Measurements from ENCODE around the gene PCCA.
"Not testable (repeated sequence)": the region's sequence is repeated elsewhere in the genome, so short reads cannot be mapped to it uniquely, and the experiment has no call there.

Gene PCCA

DNA sequence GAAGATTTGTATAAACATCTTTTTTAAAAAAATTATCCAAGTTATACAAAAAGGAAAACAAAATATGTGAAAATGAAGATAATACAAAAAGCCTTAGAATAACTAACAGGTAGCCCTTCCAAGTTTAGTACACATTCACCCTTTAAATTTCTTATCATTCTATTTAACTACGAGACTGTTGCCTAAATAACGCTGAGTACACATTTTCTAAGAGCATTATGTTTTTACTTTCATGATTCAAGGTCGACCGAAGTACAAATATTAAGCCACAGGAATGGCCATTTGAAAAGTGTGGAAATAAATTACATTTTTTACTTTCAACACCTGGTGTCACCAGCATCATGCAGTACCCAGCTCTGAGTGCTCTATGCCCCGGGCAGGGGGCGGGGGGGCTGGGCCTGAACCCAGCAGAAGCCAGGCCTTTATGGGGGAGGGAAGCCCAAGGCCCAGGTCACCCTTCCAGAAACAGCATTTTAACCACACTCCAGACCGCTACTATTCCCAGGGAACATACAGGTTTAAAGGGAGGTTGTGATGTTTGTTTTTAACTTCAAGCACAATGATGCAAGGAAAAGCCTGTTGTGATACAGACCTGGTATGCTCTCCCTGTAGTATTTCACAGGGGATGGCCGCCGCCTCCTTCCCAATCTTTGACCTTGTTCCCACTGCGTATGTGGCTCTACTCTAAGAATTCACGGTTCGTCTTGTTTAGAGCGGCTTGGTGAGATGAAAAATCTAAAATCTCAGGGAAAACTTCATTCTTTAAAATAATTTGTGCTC is 475.7 kb downstream of the PCCA start:
- no peak for FAIRE-seq
- no peak for TF ChIP-seq CTCF (IDR thresholded peaks at IDR 0.05; ENCODE audit: insufficient read depth, missing control alignments)
- DNase-seq (ENCODE audit: insufficient read length, low spot score) = no peak

DNA sequence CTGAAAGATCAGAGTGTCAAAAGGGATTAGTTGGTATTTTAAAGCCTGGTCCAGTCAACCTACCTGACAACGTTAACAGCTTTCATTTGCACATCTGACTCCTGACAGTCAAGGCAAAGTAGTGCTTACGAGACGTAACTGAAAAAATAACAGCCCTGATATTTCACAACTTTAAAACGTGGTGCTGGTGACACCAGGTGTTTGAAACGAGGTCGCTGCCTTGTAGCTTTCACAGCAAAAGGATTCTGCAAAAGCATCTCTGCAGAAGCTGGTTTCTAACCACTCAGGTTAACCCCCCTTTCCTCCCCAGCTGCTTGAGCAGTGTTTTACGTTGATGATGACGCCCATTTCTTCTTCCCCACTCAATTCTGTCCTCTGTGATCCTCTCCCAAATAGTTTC is 476.4 kb downstream of the PCCA start:
- no peak for TF ChIP-seq CTCF (IDR thresholded peaks at IDR 0.05; ENCODE audit: insufficient read depth, missing control alignments)
- no peak for DNase-seq (ENCODE audit: insufficient read length, low spot score)
- no peak for FAIRE-seq

DNA sequence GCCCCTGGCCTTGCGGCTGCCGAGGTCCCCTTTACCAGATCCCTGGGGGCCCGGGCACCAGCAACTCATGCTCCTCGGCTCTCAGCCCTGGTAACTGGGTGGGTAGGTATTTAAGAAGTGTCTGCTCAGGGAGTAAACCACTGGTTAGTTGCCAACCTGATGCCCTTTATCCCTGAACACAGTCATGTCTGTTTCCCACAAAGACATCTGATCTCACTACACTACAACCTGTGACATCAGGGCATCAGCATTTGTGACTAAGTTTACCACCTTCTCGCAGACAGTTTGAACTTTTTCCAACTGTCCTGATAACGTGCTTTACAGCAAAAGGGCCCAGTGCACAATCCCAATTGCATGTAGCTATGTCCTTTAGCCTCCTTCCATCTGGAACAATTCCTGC is 477.6 kb downstream of the PCCA start:
- no peak for TF ChIP-seq CTCF (IDR thresholded peaks at IDR 0.05; ENCODE audit: insufficient read depth, missing control alignments)
- FAIRE-seq (no peak), DNase-seq (ENCODE audit: insufficient read length, low spot score) (no peak)

GRCh38 chr13:100573121-100573520 is 484.2 kb downstream of the PCCA start:
- FAIRE-seq = no peak
- TF ChIP-seq CTCF (IDR thresholded peaks at IDR 0.05; ENCODE audit: insufficient read depth, missing control alignments) = peak; percentile 68
- no peak for DNase-seq (ENCODE audit: insufficient read length, low spot score)

DNA sequence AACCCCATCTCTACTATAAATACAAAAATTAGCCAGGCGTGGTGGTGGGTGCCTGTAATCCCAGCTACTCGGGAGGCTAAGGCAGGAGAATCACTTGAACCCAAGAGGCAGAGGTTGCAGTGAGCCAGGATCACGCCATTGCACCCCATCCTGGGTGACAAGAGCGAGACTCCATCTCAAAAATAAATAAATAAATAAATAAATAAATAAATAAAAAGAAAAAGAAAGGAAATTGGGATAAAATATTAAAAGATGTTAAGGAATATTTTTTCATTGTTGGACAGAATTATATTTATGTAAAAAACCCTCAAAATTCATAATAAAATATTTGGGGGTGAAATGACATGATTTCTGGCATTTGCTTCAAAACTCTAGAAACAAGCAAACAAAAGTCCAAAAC is 488.3 kb downstream of the PCCA start:
- FAIRE-seq; DNase-seq (ENCODE audit: insufficient read length, low spot score): not testable (repeated sequence)

All from D721Med (cell line).